ENCODE measurements around the gene TRAFD1. TPM values are rescaled to one million over a fixed set of nuclear protein-coding genes. Genes with fewer than 3 reads are reported as not detected.

Gene TRAFD1
- total and polyA plus RNA-seq, 2 of the 13 experiments (the other 11 are each of a cell fraction or from before 2014, with no cell fraction given) = 9.5 to 20.9 TPM

DNA sequence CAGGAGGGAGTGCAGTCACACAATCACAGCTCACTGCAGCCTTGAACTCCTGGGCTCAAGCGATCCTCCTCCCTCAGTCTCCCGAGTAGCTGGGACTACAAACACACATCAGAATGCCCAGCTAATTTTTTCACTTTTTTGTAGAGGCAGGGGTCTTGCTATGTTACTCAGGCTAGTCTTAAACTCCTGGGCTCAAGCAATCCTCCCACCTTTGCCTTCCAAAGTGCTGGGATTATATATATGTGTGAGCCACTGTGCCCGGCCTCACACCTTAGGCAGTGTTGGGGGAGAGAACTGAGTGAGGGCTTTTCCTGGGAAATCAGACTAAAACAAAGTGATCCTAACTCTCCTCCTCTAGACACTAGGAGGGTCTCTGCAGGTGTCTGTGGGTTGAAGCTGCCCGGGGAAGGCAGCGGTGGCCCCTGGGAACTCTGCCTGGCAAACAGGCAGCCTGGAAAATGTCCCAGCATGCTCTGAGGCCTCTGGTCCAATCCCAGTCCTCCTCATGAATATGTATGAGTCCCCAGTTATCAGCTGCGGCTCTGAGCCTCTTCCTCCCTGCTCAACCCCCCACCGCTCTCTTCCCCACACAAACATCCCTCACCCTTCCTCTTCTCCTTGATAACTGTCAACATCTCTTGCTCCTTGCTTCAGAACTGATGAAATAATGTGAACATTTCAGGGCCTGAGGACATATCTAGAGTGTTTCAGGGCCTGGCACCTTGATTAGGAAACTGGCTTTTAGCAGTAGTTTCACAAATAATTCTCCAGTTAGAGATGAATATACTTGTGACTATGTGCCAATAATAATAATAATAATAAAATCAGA lies 8.9 kb upstream of the TRAFD1 start (continued):
- TF ChIP-seq, protein P1, sequence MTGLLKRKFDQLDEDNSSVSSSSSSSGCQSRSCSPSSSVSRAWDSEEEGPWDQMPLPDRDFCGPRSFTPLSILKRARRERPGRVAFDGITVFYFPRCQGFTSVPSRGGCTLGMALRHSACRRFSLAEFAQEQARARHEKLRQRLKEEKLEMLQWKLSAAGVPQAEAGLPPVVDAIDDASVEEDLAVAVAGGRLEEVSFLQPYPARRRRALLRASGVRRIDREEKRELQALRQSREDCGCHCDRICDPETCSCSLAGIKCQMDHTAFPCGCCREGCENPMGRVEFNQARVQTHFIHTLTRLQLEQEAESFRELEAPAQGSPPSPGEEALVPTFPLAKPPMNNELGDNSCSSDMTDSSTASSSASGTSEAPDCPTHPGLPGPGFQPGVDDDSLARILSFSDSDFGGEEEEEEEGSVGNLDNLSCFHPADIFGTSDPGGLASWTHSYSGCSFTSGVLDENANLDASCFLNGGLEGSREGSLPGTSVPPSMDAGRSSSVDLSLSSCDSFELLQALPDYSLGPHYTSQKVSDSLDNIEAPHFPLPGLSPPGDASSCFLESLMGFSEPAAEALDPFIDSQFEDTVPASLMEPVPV (CRISPR knock-in tag; IDR thresholded peaks at IDR 0.05) = no peak
- TF ChIP-seq FOXO1 (CRISPR knock-in tag; IDR thresholded peaks at IDR 0.05) (no peak), ZFP37 (CRISPR knock-in tag; IDR thresholded peaks at IDR 0.05; ENCODE audit: borderline replicate concordance) (no peak; the same call in 1 of the 2 replicates), ZMYM2 (CRISPR knock-in tag; IDR thresholded peaks at IDR 0.05) (no peak), ZNF558 (CRISPR knock-in tag; IDR thresholded peaks at IDR 0.05; ENCODE audit: borderline replicate concordance) (peak; percentile 76; the same call in 1 of the 2 replicates), CENPX (CRISPR knock-in tag; IDR thresholded peaks at IDR 0.05) (no peak), CAMTA2 (CRISPR knock-in tag; IDR thresholded peaks at IDR 0.05; ENCODE audit: borderline replicate concordance) (no peak), SCMH1 (CRISPR knock-in tag; IDR thresholded peaks at IDR 0.05; ENCODE audit: borderline replicate concordance) (no peak), ZNF354B (CRISPR knock-in tag; IDR thresholded peaks at IDR 0.05) (no peak), HMGXB4 (CRISPR knock-in tag; IDR thresholded peaks at IDR 0.05; ENCODE audit: borderline replicate concordance in 1 of 2, low read depth in 1 of 2) (0 out of 4 replicates have a peak, but pooled peaks of 1 of the 2 experiments have one; percentile 65), AGO1 (IDR thresholded peaks at IDR 0.05; ENCODE audit: low read depth, low read length, poor library complexity, severe bottlenecking) (no peak), THAP11 (CRISPR knock-in tag; IDR thresholded peaks at IDR 0.05) (peak; percentile 50), TEAD3 (CRISPR knock-in tag; optimal IDR thresholded peaks at IDR 0.05; ENCODE audit: borderline replicate concordance) (peak; percentile 28), ERF (CRISPR knock-in tag; IDR thresholded peaks at IDR 0.05) (peak; percentile 73; the same call in 1 of the 2 replicates), GABPA (IDR thresholded peaks at IDR 0.05; ENCODE audit: low read depth, low read length) (no peak), GABPA (CRISPR knock-in tag; IDR thresholded peaks at IDR 0.05; ENCODE audit: low read depth) (peak; percentile 24; the same call in 1 of the 2 replicates), ZNF296 (CRISPR knock-in tag; conservative IDR thresholded peaks at IDR 0.05) (no peak), POLR2AphosphoS5 (IDR thresholded peaks at IDR 0.05; ENCODE audit: low read depth, low read length) (peak; percentile 90), ZNF281 (CRISPR knock-in tag; IDR thresholded peaks at IDR 0.05; ENCODE audit: borderline replicate concordance) (peak; percentile 57; the same call in 1 of the 2 replicates), SUZ12 (IDR thresholded peaks at IDR 0.05; ENCODE audit: low read depth, low read length) (peak; percentile 29; the same call in 1 of the 2 replicates)
- TF ChIP-seq, protein P2, sequence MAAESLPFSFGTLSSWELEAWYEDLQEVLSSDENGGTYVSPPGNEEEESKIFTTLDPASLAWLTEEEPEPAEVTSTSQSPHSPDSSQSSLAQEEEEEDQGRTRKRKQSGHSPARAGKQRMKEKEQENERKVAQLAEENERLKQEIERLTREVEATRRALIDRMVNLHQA (CRISPR knock-in tag; IDR thresholded peaks at IDR 0.05) = peak; percentile 34; the same call in 1 of the 2 replicates
- TF ChIP-seq, protein P3, sequence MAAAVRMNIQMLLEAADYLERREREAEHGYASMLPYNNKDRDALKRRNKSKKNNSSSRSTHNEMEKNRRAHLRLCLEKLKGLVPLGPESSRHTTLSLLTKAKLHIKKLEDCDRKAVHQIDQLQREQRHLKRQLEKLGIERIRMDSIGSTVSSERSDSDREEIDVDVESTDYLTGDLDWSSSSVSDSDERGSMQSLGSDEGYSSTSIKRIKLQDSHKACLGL (CRISPR knock-in tag; IDR thresholded peaks at IDR 0.05) = no peak
